Measurements from ENCODE around the gene CD247.

CD247 gene

GRCh38 chr1:167517535-167518330, 596 bp downstream of the CD247 start:
- H3K4me3 ChIP-seq (ENCODE audit: low read depth, low read length), result no peak overlapping the region
- no peak for DNase-seq (ENCODE audit: low read depth, low spot score)
- CTCF ChIA-PET, result interaction anchor here (1.6 kb wide), 1 partner anchor 15 kb away, joined by 4 read pairs; no protein-coding TSS in a partner anchor
- TF ChIP-seq CTCF (IDR thresholded peaks at IDR 0.05; ENCODE audit: insufficient read depth, low read length, missing control alignments), result no peak
- POLR2A ChIA-PET, result no interaction called here

- no peak for TF ChIP-seq CTCF (IDR thresholded peaks at IDR 0.05; ENCODE audit: insufficient read depth, low read length, missing control alignments)
- no peak for DNase-seq (ENCODE audit: low read depth, low spot score)
- ChIA-PET CTCF (no interaction called here), POLR2A (no interaction called here)
- no peak overlapping the region for H3K4me3 ChIP-seq (ENCODE audit: low read depth, low read length)
Measured at GRCh38 chr1:167516404-167517388, 1.6 kb downstream of the CD247 start.

- no peak overlapping the region for H3K4me3 ChIP-seq (ENCODE audit: low read depth, low read length)
- POLR2A ChIA-PET, result no interaction called here
- TF ChIP-seq CTCF (IDR thresholded peaks at IDR 0.05; ENCODE audit: insufficient read depth, low read length, missing control alignments), result no peak
- CTCF ChIA-PET, result no interaction called here
- no peak for DNase-seq (ENCODE audit: low read depth, low spot score)
Measured at GRCh38 chr1:167515893-167516321, 2.4 kb downstream of the CD247 start.

- no peak for DNase-seq (ENCODE audit: low read depth, low spot score)
- TF ChIP-seq CTCF (IDR thresholded peaks at IDR 0.05; ENCODE audit: insufficient read depth, low read length, missing control alignments), result no peak
- POLR2A ChIA-PET, result no interaction called here
- H3K4me3 ChIP-seq (ENCODE audit: low read depth, low read length), result no peak overlapping the region
- CTCF ChIA-PET, result interaction anchor here (1.1 kb wide), 2 partner anchors 18 to 25 kb away, joined by 3 to 7 read pairs; no protein-coding TSS in a partner anchor
Measured at GRCh38 chr1:167515461-167515860, 2.9 kb downstream of the CD247 start.

GRCh38 chr1:167514288-167514687, 4.0 kb downstream of the CD247 start:
- TF ChIP-seq CTCF (IDR thresholded peaks at IDR 0.05; ENCODE audit: insufficient read depth, low read length, missing control alignments), result no peak
- POLR2A ChIA-PET, result no interaction called here
- no peak overlapping the region for H3K4me3 ChIP-seq (ENCODE audit: low read depth, low read length)
- CTCF ChIA-PET, result interaction anchor here (1.1 kb wide), 2 partner anchors 20 to 26 kb away, joined by 3 to 7 read pairs; no protein-coding TSS in a partner anchor
- no peak for DNase-seq (ENCODE audit: low read depth, low spot score)
